Neural crest cell (in vitro differentiated cells): ENCODE data around the gene STAT3. TPM values are rescaled to one million over a fixed set of nuclear protein-coding genes. Genes with fewer than 3 reads are reported as not detected.

Experiments
- DNase-seq: peaks from one replicate; pipeline ENCODE4 v3.0.0; 2021; ENCODE audit warnings: low read depth, mixed read lengths, low spot score
- H3K27ac Mint-ChIP-seq: one replicate; pipeline ENCODE4 v1.8.0; 2021; ENCODE audit warnings: mild to moderate bottlenecking, mixed read lengths; ENCODE audit not compliant: unreplicated experiment
- H3K27me3 Mint-ChIP-seq: 2 replicates; pipeline ENCODE4 v1.8.0; 2021; ENCODE audit warnings: low read depth, mild to moderate bottlenecking, mixed read lengths
- H3K36me3 Mint-ChIP-seq: 2 replicates; pipeline ENCODE4 v1.8.0; 2021; ENCODE audit warnings: low read depth, mild to moderate bottlenecking, mixed read lengths
- H3K4me1 Mint-ChIP-seq: 2 replicates; pipeline ENCODE4 v1.8.0; 2021; ENCODE audit warnings: mixed read lengths
- H3K4me3 Mint-ChIP-seq: one replicate; pipeline ENCODE4 v1.8.0; 2021; ENCODE audit warnings: mild to moderate bottlenecking, mixed read lengths
- H3K9me3 Mint-ChIP-seq: 2 replicates; pipeline ENCODE4 v1.8.0; 2021; ENCODE audit warnings: mixed read lengths
- total RNA-seq: library from RNA; stranded (reverse); gene quantifications from 2 replicates; pipeline ENCODE4 v1.2.1, GENCODE V29; 2021
- TF ChIP-seq, protein P1 (sequence below): fragments of 200-600 bp; sonication (generic); conservative IDR thresholded peaks from 2 replicates; pipeline ENCODE4 v1.5.0; 2021; ENCODE audit warnings: antibody characterized with exemption, mild to moderate bottlenecking

The STAT3 gene
- total RNA-seq, 1 donor from 2014 or later: 40.9 TPM

DNA sequence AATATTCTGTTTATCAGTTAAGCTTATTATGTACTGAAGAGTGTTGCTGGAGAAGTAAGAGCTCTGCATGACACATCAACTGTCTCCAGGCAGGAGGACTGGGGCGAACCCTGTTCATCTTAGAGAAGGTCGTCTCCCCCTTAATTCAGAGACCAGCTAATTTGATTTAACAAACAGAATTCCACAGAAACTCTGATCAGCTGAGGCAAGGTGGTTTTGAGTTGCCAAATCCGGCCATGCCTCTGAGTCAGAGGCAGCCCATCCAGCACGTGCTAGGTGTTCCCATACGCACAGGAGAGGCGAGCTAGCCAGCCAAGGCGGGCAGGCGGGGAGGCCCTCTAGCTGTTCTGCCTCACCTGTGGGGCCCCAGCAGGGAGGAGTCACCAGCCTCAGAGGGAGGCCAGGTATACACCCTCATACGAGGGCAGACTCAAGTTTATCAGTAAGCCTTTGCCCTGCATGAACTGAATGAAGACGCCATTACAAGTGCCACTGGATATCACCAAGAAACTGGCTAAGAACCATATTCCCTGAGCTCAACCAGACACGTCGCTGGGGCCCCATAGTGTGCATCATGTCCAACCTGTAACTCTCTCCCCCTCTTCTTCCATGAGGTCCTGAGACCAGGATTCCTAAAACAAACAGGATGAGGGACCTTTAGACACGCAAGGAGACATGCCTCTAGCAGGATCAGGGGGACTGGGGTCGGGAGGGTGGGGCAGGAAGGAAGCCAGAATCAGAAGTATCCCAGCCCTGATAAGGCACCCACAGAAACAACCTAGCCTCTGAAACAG lies 74.3 kb downstream of the STAT3 start:
- no peak overlapping the region for H3K4me3 Mint-ChIP-seq
- peaks cover 7% of the 10 kb centered on the region for H3K36me3 Mint-ChIP-seq
- H3K27ac Mint-ChIP-seq: no peak overlapping the region
- H3K9me3 Mint-ChIP-seq: no peaks in the 10 kb centered on the region
- TF ChIP-seq, protein P1, sequence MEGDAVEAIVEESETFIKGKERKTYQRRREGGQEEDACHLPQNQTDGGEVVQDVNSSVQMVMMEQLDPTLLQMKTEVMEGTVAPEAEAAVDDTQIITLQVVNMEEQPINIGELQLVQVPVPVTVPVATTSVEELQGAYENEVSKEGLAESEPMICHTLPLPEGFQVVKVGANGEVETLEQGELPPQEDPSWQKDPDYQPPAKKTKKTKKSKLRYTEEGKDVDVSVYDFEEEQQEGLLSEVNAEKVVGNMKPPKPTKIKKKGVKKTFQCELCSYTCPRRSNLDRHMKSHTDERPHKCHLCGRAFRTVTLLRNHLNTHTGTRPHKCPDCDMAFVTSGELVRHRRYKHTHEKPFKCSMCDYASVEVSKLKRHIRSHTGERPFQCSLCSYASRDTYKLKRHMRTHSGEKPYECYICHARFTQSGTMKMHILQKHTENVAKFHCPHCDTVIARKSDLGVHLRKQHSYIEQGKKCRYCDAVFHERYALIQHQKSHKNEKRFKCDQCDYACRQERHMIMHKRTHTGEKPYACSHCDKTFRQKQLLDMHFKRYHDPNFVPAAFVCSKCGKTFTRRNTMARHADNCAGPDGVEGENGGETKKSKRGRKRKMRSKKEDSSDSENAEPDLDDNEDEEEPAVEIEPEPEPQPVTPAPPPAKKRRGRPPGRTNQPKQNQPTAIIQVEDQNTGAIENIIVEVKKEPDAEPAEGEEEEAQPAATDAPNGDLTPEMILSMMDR: no peak
- no peak for DNase-seq
- no peaks in the 10 kb centered on the region for H3K27me3 Mint-ChIP-seq
- peaks cover 55% of the 10 kb centered on the region for H3K4me1 Mint-ChIP-seq

DNA sequence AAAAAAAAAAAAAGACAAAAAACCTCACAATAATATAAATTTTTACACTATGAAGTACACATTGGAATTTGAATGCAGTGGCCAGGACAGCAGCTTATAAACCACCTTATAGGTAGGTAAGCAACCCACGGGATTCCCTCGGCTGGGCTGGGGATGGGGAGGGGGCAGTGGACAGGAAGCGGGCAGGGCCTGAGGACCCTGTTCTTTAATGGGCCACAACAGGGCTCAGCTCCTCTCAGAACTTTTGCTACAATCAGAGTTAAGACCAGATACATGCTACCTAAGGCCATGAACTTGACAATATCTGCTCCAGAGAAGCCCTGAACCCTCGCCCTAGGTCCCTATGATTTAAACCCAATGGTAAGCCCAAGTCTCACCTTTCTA lies 74.9 kb downstream of the STAT3 start:
- Mint-ChIP-seq H3K4me1 (peaks cover 55% of the 10 kb centered on the region), H3K27ac (no peak overlapping the region), H3K36me3 (peaks cover 4% of the 10 kb centered on the region), H3K4me3 (no peak overlapping the region), H3K9me3 (no peaks in the 10 kb centered on the region), H3K27me3 (no peaks in the 10 kb centered on the region)
- TF ChIP-seq, protein P1: no peak
- DNase-seq: no peak

DNA sequence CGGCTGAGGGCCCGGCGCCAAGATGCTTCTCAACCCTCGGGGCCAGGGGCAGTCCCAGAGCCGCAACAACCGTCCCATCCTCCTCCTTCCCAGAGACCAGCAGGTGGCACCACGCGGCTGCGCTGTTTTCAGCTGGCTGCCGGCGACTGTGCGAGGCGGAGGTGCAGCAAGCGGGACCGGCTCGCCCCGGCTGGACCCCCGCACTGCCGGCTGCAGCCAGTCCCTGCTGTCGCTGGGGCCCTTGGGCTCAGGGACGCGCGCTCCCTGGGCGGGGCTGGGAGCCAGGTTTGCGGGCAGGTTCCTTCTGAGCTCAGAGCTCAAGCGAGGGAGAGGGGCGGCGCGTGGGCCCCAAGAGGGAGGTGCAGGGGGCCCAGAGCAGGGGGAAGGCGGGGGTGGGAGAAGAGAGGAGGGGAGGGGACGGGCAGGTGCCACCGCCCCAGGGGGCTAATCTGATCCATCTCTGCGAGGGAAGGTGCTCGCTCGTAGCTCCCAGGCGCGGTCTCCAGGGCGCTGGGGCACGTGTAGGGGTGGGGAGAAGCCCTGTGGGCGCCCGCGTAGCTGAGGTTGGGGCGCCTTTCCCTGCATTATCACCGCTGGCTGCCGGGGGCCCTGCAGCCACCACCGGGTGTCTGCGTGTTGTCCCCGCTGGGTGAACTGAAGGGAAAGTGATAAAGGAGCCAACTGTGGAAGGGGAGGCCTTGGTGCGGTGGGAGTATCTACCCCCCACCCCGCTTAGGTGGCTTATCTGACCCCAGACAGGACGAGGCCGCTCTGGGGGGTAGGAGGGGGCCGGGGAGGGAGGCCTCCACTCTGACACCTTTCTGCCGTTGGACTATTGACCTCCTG lies 75.7 kb downstream of the STAT3 start:
- H3K27ac Mint-ChIP-seq: no peak overlapping the region
- TF ChIP-seq, protein P1: peak; percentile 69
- peaks cover 55% of the 10 kb centered on the region for H3K4me1 Mint-ChIP-seq
- no peaks in the 10 kb centered on the region for H3K27me3 Mint-ChIP-seq
- peaks cover 4% of the 10 kb centered on the region for H3K36me3 Mint-ChIP-seq
- H3K4me3 Mint-ChIP-seq: no peak overlapping the region
- peak; percentile 75 for DNase-seq
- no peaks in the 10 kb centered on the region for H3K9me3 Mint-ChIP-seq

DNA sequence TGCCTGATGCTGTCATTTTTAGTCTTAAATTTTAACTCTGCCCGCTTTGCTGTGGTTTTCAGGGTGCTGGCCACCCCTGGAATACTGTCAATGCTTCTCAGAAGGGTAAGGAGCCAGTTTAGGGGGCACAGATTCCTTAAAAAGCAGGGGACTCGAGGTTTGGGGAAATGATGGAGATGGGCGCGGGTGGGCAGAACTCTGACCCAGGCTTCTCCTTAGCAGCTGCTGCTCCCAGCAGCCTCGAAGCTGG lies 76.3 kb downstream of the STAT3 start:
- DNase-seq: no peak
- Mint-ChIP-seq H3K36me3 (peaks cover 4% of the 10 kb centered on the region), H3K4me1 (peaks cover 49% of the 10 kb centered on the region), H3K27ac (no peak overlapping the region), H3K27me3 (no peaks in the 10 kb centered on the region), H3K4me3 (no peak overlapping the region), H3K9me3 (no peaks in the 10 kb centered on the region)
- TF ChIP-seq, protein P1: no peak

DNA sequence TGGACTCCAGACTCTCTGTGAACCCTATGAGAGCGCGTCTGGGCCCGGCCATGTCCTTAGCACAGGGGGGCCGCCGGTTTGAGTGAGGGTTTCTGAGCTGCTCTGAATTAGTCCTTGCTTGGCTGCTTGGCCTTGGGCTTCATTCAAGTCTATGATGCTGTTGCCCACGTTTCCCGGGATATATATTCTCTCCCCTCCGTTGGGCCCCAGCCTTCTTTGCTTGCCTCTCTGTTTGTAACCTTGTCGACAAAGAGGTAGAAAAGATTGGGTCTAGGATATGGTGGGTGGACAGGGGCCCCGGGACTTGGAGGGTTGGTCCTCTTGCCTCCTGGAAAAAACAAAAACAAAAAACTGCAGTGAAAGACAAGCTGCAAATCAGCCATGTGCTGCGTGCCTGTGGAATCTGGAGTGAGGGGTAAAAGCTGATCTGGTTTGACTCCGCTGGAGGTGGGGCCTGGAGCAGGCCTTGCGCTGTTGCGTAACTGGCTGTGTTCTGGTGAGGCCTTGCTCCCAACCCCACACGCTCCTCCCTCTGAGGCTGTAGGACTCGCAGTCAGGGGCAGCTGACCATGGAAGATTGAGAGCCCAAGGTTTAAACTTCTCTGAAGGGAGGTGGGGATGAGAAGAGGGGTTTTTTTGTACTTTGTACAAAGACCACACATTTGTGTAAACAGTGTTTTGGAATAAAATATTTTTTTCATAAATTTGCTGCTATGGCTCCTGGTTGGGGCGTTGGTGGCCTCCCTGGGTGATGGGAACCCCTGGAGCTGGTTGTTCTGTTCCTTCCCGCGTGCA lies 76.8 kb downstream of the STAT3 start:
- Mint-ChIP-seq H3K4me1 (peaks cover 44% of the 10 kb centered on the region), H3K27ac (no peak overlapping the region), H3K36me3 (peaks cover 4% of the 10 kb centered on the region), H3K27me3 (no peaks in the 10 kb centered on the region), H3K9me3 (no peaks in the 10 kb centered on the region), H3K4me3 (peak overlapping the region; percentile 56)
- TF ChIP-seq, protein P1: no peak
- DNase-seq: no peak
